GM18519 (cell line): ENCODE results near the gene ADCY1.

Source experiments
- ATAC-seq: cut with Tn5 transposase; IDR thresholded peaks from one replicate; pipeline ENCODE4 v1.9.1; 2021; ENCODE audit warnings: mild to moderate bottlenecking, moderate library complexity; ENCODE audit not compliant: unreplicated experiment, low FRiP score

Gene ADCY1

GRCh38 chr7:45576249-45576929 is 2.2 kb downstream of the ADCY1 start:
- no peak for ATAC-seq

DNA sequence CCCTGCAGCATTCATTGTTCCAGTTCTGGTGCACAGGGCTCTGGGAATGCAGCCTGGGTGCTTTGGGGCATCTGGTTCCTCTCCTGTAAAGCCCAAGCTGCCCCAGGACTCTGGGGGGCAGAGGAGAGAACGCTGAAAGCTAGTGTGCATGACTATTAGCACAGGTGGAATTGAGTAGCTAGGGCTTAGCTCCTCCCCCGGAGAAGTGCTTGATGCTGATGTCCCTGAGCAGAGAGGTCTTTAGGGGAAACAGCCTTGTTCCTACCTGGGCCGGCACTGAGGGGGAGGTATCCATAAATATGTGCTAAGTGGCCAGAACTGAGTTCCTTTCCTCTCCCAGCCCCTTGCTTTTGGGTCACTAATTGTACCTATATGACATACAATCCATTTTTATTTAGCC is 3.9 kb downstream of the ADCY1 start:
- no peak for ATAC-seq

- no peak for ATAC-seq
These were observed 4.3 kb downstream of the ADCY1 start for GRCh38 chr7:45578467-45578866.

- ATAC-seq = no peak
These were observed 5.2 kb downstream of the ADCY1 start for GRCh38 chr7:45579391-45579801.

DNA sequence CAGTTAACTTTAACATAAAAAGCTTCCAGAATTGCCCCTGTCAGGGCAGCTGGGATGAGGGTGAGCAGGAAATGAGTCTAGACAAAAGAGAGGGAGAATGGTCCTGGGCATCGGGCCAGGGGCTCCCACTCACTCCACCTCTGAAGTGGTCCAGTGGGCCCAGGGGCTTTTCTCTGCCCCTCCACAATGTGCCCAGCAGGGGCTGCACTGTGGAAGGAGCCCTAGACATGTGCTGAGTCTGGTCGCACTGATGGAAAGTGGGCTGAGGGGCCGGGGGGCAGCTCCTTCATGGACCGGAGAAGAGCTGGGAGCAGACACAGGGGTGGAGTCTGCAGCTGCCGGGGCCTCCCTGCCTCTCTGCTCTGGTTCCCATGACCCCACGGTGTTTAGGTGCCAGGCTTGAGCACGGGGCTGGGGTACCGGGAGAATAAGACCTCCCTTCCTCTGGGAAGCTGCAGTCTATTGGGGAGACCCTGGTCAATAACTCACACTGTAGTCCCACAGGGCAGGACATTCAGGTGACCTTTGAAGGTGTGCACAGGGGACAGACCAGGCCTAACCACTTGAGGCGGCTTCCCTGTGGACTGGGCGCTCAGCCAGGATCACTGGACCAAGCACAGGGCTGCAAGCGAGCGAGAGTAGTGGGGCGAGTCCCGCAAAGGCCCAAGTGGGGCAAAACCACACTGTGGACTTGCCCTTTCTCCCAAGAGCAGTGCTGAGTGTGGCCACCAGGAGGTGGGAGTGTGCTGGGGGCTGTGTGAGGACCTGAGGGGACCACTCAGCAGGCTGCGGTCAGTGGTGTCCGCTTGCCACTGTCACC is 6.1 kb downstream of the ADCY1 start:
- ATAC-seq = no peak

GRCh38 chr7:45581271-45581780 is 7.2 kb downstream of the ADCY1 start:
- no peak for ATAC-seq

GRCh38 chr7:45582136-45582749 is 8.1 kb downstream of the ADCY1 start:
- ATAC-seq = no peak

DNA sequence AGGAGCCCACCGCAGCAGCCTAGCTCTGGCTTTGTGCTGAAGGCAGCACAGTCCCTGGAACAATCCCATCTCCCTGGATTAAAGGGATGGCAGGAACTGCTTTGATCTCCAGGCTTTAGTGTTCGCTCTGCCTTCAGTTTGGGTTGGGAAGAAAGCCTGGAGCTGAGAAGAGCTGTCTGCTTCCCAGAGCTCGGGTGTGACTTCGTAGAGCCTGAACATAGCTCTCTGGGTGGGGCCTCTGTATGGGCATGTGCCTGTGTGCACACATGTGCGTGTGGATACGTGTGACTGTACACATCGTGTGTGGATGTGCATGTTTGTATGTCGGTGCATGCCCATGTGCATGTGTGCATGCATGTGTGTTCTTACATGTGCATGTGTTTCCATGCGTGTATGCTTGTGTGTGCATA is 8.7 kb downstream of the ADCY1 start:
- ATAC-seq = no peak

- no peak for ATAC-seq
These were observed 9.1 kb downstream of the ADCY1 start for GRCh38 chr7:45583296-45583695.

- no peak for ATAC-seq
These were observed 10.4 kb downstream of the ADCY1 start for GRCh38 chr7:45584261-45585210.

DNA sequence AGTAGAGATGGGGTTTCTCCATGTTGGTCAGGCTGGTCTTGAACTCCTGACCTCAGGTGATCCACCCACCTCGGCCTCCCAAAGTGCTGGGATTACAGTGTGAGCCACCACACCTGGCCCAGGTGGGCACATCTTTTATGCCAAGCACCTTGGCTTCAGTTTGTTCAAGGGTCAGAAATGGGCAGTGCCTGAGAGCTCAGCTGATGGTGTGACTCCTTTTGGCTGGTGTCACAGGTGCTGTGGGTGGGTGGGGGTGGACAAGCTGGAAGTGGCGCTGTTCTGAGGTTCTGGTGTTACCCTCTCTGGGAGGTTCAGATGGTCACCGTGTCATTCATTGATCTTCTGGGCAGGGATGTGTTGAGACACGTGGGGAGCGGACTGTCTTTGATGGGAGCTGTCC is 11.5 kb downstream of the ADCY1 start:
- no peak for ATAC-seq

GRCh38 chr7:45586542-45587520 is 12.7 kb downstream of the ADCY1 start:
- no peak for ATAC-seq

DNA sequence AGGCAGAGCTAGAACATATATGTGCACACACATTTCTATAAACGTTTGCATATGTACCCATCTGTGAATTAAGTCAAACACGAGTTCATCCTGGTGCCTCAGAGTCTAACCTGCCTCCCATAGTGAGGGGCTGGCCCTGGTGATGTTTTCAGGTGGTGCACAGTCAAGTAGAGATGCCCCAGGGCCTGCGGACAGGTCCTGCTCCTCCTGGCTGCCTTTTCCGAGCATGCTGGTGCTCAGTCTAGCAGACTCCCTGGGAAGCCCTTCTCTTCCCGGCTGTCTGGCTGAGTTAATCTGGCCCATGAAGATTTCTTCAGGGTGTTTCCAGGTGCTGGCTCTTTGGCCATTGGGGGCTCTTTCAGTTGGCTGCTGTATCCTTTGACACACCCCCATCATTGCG is 14.3 kb downstream of the ADCY1 start:
- no peak for ATAC-seq

DNA sequence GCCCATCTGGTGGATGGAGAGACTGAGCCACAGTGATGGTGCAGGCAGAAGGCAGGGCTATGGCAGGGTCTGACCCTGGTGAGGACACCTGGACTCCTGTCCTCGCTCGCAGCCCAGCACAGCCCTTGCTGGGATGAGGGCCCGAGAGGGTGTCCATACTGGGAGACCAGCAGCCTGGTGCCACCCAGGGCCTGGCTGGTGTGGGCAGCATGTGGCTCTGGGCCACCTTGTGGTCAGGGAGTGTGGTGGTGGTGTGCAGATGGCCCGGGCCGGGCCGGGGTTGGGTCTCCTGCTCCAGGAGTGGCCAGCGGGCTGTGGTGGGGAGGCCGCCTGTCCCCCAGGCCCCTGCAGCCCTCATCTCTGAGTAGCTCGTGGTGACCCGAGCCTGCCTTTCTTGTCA is 14.9 kb downstream of the ADCY1 start:
- no peak for ATAC-seq

DNA sequence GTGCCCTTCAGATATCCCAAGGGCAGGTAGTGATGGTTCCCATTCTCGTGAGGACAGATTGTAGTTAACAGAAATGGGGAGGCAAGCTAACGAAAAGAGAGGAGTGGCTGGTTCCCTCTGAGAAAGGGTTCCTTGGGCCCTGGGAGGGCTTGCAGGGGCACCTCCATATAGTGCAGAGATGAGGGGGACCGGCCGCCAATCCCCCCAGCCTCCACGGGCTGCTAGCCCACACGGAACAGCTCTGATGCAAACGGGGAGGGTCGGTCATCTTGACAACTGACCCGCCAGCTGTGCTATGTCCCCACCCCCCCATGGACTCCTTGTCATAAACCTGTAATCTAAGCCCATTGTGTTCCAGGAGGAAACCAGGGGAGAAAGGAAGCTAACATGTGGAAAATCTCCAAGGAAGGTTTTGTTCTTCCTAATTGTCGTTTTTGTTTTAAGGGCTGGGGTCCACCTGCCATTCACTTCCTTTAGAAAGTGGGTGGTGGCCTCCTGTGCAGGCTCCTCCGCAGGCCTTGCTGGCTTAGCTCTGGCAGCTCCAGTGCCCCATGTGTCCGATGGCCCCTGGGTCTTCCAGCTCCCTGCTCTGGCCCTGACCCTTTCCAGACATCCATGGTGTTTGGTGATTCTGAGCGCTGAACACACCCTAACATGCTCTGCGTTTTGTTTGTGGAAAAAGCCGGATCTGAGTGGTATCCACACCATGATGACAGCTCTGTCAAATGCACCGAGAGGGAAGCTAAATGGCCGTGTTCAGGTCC is 15.9 kb downstream of the ADCY1 start:
- ATAC-seq = no peak

GRCh38 chr7:45590679-45591057 is 16.5 kb downstream of the ADCY1 start:
- no peak for ATAC-seq

DNA sequence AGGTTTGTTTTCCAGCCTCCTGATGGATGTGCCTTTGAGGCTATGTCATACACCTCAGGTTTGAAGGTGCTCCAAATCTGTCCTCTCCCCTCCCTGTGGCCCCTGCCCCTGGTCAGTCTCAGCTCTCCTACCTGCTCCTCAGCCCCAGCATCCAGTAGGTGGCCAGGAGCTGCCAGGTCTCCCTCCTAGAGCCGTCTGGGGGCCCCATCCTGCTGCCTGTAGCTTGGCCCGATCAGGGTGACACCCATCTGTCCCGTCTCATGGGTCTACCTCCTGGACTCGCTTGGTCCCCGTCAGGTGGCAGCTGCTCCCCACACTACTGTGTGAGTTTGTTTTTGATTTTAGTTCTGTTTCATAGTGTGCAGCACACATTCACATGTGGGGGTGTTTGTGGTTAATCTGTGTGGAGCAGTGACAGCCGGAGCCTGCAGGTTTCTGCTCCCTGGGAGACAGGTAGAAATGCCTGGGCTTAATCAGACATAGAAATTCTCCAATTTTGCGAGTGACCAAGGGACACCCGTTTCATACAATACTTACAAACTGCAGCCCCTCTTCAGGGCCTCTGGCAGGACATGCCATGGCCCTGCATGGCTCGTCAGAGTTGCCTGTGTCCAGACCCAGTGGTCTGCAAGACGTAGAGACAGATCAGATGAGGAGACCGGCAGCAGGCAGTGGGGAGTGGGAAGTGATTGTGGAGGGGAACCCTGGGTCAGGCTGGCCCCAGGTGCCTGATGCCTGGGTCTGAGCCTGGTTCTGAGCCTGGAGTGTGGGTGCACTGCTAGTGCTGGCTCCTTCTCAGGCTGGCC is 17.1 kb downstream of the ADCY1 start:
- no peak for ATAC-seq
